Hepatocyte (in vitro differentiated cells): ENCODE measurements around the gene TP63. TPM values are rescaled to one million over a fixed set of nuclear protein-coding genes. Genes with fewer than 3 reads are reported as not detected.
"Not testable (repeated sequence)": the region's sequence is repeated elsewhere in the genome, so short reads cannot be mapped to it uniquely, and the experiment has no call there.

Source experiments
- DNase-seq: peaks from one replicate; pipeline ENCODE4 v3.0.0-alpha.2; 2016; ENCODE audit warnings: low spot score
- H2AFZ ChIP-seq: fragments of 200-600 bp; sonication (generic); 2 replicates; pipeline ENCODE4 v1.6.0; 2016; ENCODE audit warnings: antibody characterized with exemption, mild to moderate bottlenecking
- H3K27ac ChIP-seq: fragments of 200-600 bp; sonication (generic); 2 replicates; pipeline ENCODE4 v1.5.1; 2016; ENCODE audit warnings: mild to moderate bottlenecking
- H3K27me3 ChIP-seq: fragments of 200-600 bp; sonication (generic); 2 replicates; pipeline ENCODE4 v1.6.1; 2016
- H3K36me3 ChIP-seq: fragments of 200-600 bp; sonication (generic); replicated peaks from 2 replicates; pipeline ENCODE4 v1.5.1; 2016; ENCODE audit warnings: low read depth; ENCODE audit not compliant: insufficient read depth
- H3K4me1 ChIP-seq: fragments of 200-600 bp; sonication (generic); 2 replicates; pipeline ENCODE4 v1.5.1; 2016; ENCODE audit warnings: mild to moderate bottlenecking, moderate library complexity; ENCODE audit not compliant: insufficient read depth
- H3K4me2 ChIP-seq: fragments of 200-600 bp; sonication (generic); 2 replicates; pipeline ENCODE4 v1.6.0; 2016
- H3K4me3 ChIP-seq: fragments of 200-600 bp; sonication (generic); 2 replicates; pipeline ENCODE4 v1.5.1; 2016; ENCODE audit warnings: mild to moderate bottlenecking
- H3K79me2 ChIP-seq: fragments of 200-600 bp; sonication (generic); 2 replicates; pipeline ENCODE4 v1.6.0; 2017; ENCODE audit warnings: mild to moderate bottlenecking
- H3K9me2 ChIP-seq: fragments of 200-600 bp; sonication (generic); replicated peaks from 2 replicates; pipeline ENCODE4 v1.6.0; 2017; ENCODE audit warnings: mild to moderate bottlenecking; ENCODE audit not compliant: insufficient read depth
- H3K9me3 ChIP-seq: fragments of 200-600 bp; sonication (generic); 2 replicates; pipeline ENCODE4 v1.5.1; 2016; ENCODE audit warnings: low read depth, mild to moderate bottlenecking
- H4K20me1 ChIP-seq: fragments of 200-600 bp; sonication (generic); 2 replicates; pipeline ENCODE4 v1.6.0; 2016; ENCODE audit warnings: mild to moderate bottlenecking; ENCODE audit not compliant: insufficient read depth, poor library complexity, severe bottlenecking
- EZH2 ChIP-seq: fragments of 200-600 bp; sonication (generic); IDR thresholded peaks from 2 replicates; pipeline ENCODE4 v1.6.1; 2016; ENCODE audit warnings: antibody characterized with exemption, mild to moderate bottlenecking, borderline replicate concordance
- EZH2phosphoT487 ChIP-seq: fragments of 200-600 bp; sonication (generic); IDR thresholded peaks from one replicate; pipeline ENCODE4 v1.6.1; 2018; ENCODE audit warnings: antibody characterized with exemption, mild to moderate bottlenecking, low read depth, moderate library complexity; ENCODE audit not compliant: unreplicated experiment, severe bottlenecking
- WGBS: methylation state at CpG from one replicate; pipeline ENCODE4 v1.1.6; 2016; ENCODE audit warnings: low lambda C conversion rate; ENCODE audit errors: missing lambda C conversion rate; 5-methylcytosine and 5-hydroxymethylcytosine counted together
- polyA plus RNA-seq: library from polyadenylated mRNA; unstranded; fragments of >200 nt; fragmentation: Nextera tagmentation; extraction: Ambion mirVana; gene quantifications from 2 replicates; pipeline ENCODE4 v1.2.1, GENCODE V29; 2016
- total RNA-seq: library from RNA; depleted of rRNA; stranded (reverse); fragments of >200 nt; gene quantifications from 2 replicates; pipeline ENCODE4 v1.2.3, GENCODE V29; 2014
- TF ChIP-seq, protein P1 (sequence below): fragments of 200-600 bp; sonication (generic); IDR thresholded peaks from 2 replicates; pipeline ENCODE4 v1.5.1; 2016; ENCODE audit warnings: antibody characterized with exemption, mild to moderate bottlenecking; ENCODE audit not compliant: poor library complexity

TP63 gene
- total and polyA plus RNA-seq, 2 experiments from 2014 or later: 1.9 to 2.4 TPM

DNA sequence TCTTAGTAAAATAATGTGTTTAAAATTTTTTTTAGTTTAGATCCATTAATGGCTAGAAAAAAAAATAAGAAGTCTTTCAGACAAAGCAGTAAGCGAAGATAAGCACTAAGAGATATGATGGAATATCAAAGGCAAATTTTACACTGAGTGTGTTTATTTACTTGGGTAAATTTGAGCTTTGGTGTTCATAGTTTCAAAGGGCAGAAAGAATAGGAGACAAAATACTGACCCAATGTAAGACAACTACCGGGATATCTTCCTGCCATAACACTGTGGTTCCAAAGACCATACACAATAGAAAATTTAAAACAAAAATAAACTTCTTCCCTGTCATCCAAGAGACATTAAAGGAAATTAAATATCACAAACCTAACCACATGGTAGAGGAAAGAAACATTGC is 25.5 kb upstream of the TP63 start:
- H4K20me1 ChIP-seq: no peaks in the 10 kb centered on the region
- TF ChIP-seq, protein P1, sequence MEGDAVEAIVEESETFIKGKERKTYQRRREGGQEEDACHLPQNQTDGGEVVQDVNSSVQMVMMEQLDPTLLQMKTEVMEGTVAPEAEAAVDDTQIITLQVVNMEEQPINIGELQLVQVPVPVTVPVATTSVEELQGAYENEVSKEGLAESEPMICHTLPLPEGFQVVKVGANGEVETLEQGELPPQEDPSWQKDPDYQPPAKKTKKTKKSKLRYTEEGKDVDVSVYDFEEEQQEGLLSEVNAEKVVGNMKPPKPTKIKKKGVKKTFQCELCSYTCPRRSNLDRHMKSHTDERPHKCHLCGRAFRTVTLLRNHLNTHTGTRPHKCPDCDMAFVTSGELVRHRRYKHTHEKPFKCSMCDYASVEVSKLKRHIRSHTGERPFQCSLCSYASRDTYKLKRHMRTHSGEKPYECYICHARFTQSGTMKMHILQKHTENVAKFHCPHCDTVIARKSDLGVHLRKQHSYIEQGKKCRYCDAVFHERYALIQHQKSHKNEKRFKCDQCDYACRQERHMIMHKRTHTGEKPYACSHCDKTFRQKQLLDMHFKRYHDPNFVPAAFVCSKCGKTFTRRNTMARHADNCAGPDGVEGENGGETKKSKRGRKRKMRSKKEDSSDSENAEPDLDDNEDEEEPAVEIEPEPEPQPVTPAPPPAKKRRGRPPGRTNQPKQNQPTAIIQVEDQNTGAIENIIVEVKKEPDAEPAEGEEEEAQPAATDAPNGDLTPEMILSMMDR: no peak
- TF ChIP-seq EZH2phosphoT487: no peak
- H3K27me3 ChIP-seq: no peaks in the 10 kb centered on the region
- 79% methylated on average over 2 of the region's 2 CpGs for WGBS
- no peak overlapping the region for H2AFZ ChIP-seq
- H3K79me2 ChIP-seq: no peaks in the 10 kb centered on the region
- no peaks in the 10 kb centered on the region for H3K9me3 ChIP-seq
- H3K4me2 ChIP-seq: no peak overlapping the region
- H3K4me1 ChIP-seq: no peaks in the 10 kb centered on the region
- no peaks in the 10 kb centered on the region for H3K9me2 ChIP-seq
- H3K27ac ChIP-seq: no peak overlapping the region
- no peaks in the 10 kb centered on the region for H3K36me3 ChIP-seq
- no peak for DNase-seq
- H3K4me3 ChIP-seq: no peak overlapping the region

DNA sequence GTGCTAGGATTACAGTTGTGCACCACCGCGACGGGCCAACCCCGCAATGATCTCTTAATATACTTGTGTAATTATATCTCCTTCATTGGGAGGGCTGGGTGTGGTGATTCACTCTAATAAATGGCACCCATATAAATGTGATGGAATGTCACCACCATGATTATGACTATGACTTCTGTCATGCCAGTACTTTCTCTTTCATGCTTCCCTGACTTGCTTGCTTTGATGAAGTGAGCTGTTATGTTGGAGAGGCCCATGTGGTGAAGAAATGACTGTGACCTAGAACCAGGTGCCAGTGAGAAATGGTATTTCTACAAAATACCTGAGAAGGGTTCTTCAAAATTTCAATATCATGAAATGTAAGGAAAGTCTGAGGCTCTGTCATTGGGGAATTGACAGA is 24.4 kb upstream of the TP63 start:
- Histone ChIP-seq H3K27ac (no peak overlapping the region), H3K9me3 (no peaks in the 10 kb centered on the region), H3K4me3 (no peak overlapping the region), H3K4me1 (no peaks in the 10 kb centered on the region), H3K4me2 (no peak overlapping the region), H3K27me3 (no peaks in the 10 kb centered on the region), H2AFZ (no peak overlapping the region), H3K9me2 (no peaks in the 10 kb centered on the region), H4K20me1 (no peaks in the 10 kb centered on the region), H3K36me3 (no peaks in the 10 kb centered on the region), H3K79me2 (no peaks in the 10 kb centered on the region)
- 98% methylated on average over 4 of the region's 4 CpGs for WGBS
- TF ChIP-seq EZH2phosphoT487 (no peak), EZH2 (no peak)
- TF ChIP-seq, protein P1: no peak
- DNase-seq: no peak

DNA sequence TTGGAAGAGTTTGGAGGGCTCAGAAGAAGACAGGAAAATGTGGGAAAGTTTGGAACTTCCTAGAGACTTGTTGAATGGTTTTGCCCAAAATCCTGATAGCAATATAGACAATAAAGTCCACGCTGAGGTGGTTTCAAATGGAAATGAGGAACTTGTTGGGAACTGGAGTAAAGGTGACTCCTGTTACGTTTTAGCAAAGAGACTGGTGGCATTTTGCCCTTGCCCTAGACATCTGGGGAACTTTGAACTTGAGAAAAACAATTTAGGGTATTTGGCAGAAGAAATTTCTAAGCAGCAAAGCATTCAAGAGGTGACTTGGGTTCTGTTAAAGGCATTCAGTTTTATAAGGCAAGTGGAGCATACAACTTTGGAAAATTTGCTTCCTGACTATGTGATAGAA is 18.5 kb upstream of the TP63 start:
- 40% methylated on average over 2 of the region's 2 CpGs for WGBS
- H3K4me1 ChIP-seq, H2AFZ ChIP-seq, H3K36me3 ChIP-seq, H3K9me2 ChIP-seq, DNase-seq, H3K4me3 ChIP-seq, H3K4me2 ChIP-seq, H4K20me1 ChIP-seq, H3K27ac ChIP-seq, H3K27me3 ChIP-seq, H3K79me2 ChIP-seq, H3K9me3 ChIP-seq: not testable (repeated sequence)

DNA sequence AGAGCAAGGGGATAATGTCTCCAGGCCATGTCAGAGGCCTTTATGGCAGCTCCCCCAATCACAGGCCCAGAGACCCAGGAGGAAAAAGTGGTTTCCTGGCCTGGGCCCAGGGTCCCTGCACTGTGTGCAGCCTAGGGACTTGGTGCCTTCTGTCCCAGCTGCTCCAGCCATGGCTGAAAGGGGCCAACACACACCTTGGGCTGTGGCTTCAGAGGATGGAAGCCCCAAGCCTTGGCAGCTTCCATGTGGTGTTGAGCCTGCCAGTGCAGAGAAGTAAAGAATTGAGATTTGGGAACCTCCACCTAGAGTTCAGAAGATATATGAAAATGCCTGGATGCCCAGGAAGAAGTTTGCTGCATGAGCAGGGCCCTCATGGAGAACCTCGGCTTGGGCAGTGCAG is 18.1 kb upstream of the TP63 start:
- Histone ChIP-seq H3K27me3 (no peaks in the 10 kb centered on the region), H3K79me2 (no peaks in the 10 kb centered on the region), H3K36me3 (no peaks in the 10 kb centered on the region), H3K9me2 (no peaks in the 10 kb centered on the region), H2AFZ (no peak overlapping the region), H3K4me2 (no peak overlapping the region), H4K20me1 (no peaks in the 10 kb centered on the region), H3K4me3 (no peak overlapping the region), H3K4me1 (no peaks in the 10 kb centered on the region), H3K9me3 (no peaks in the 10 kb centered on the region), H3K27ac (no peak overlapping the region)
- 86% methylated on average over 1 of the region's 1 CpG for WGBS
- DNase-seq: no peak
- TF ChIP-seq EZH2 (no peak), EZH2phosphoT487 (no peak)
- TF ChIP-seq, protein P1: no peak
